HCT116 (cell line): ENCODE data around the gene TMPRSS9. TPM values are rescaled to one million over a fixed set of nuclear protein-coding genes. Genes with fewer than 3 reads are reported as not detected.
A peak's percentile ranks its signal among the peaks of the same experiment; 100 is the strongest.

ENCODE experiments used
- ATAC-seq: fragments of 200-7000 bp; cut with Tn5 transposase; 2 replicates; pipeline ENCODE4 v1.9.1; 2020; ENCODE audit warnings: mild to moderate bottlenecking, moderate library complexity
- BruUV-seq: library from RNA; stranded (reverse); fragments of 400-500 nt; replicated peaks from 2 replicates; lab custom pipeline; 2021; lab: Mats Ljungman, UMichigan
- CTCF ChIA-PET: fragments of 300-600 bp; sonication (Branson Sonifier 250); formaldehyde crosslinking; loops from one replicate; lab custom pipeline; 2021; ENCODE audit warnings: antibody characterized with exemption; lab: Charles Lee
- POLR2A ChIA-PET: fragments of 300-600, 350-600 bp; sonication (Branson Sonifier 250); formaldehyde crosslinking; loops from one replicate; lab custom pipeline; 2021; ENCODE audit warnings: antibody characterized with exemption; lab: Charles Lee
- RAD21 ChIA-PET, 2 experiments: fragments of 300-600 bp; sonication (Branson Sonifier 250); formaldehyde crosslinking; loops; one replicate each; lab custom pipeline; 2023; ENCODE audit warnings: low total read pairs in 2 of 2; ENCODE audit not compliant: uncharacterized antibody in 2 of 2, unreplicated experiment in 2 of 2, low non-redundant PET in 1 of 2; lab: Charles Lee
- DNase-seq: peaks from one replicate; pipeline ENCODE4 v3.0.0-alpha.2; 2010; ENCODE audit warnings: low read depth, low spot score
- H2AFZ ChIP-seq: fragments of 200-600 bp; shearing (Covaris generic), sonication (generic); 2 replicates; pipeline ENCODE4 v1.6.1; 2017; ENCODE audit warnings: low read depth, mixed run types, mixed read lengths, antibody characterized with exemption, low read length; ENCODE audit not compliant: poor library complexity, severe bottlenecking
- H3K27ac ChIP-seq: 2 replicates; pipeline ENCODE4 v1.5.1; 2012; ENCODE audit warnings: low read depth, low read length
- H3K27me3 ChIP-seq: fragments of 200-600 bp; sonication (generic); 2 replicates; pipeline ENCODE4 v1.6.1; 2016; ENCODE audit warnings: mixed run types, low read length, mixed read lengths; ENCODE audit not compliant: insufficient read depth
- H3K36me3 ChIP-seq, 2 experiments: fragments of 200-500 bp in 1 of 2; fragments of 200-600 bp in 1 of 2; sonication (Bioruptor generic) in 1 of 2; sonication (generic) in 1 of 2; 2 replicates each; pipeline versions ENCODE4 v1.5.1 to v1.6.1; 2014 to 2016; ENCODE audit warnings: low read length in 2 of 2, inconsistent platforms in 1 of 2, mixed read lengths in 1 of 2, mixed run types in 1 of 2; ENCODE audit not compliant: insufficient read depth in 2 of 2, control insufficient read depth in 1 of 2
- H3K4me1 ChIP-seq, 2 experiments: fragments of 200-600 bp in 1 of 2; sonication (generic) in 1 of 2; 2 replicates each; pipeline versions ENCODE4 v1.5.1 to v1.6.1; 2012 to 2017; ENCODE audit warnings: low read length in 2 of 2, inconsistent platforms in 1 of 2, mild to moderate bottlenecking in 1 of 2, mixed read lengths in 1 of 2, mixed run types in 1 of 2, moderate library complexity in 1 of 2; ENCODE audit not compliant: insufficient read depth in 2 of 2, control insufficient read depth in 1 of 2
- H3K4me2 ChIP-seq: fragments of 200-600 bp; sonication (generic); 2 replicates; pipeline ENCODE4 v1.6.1; 2017; ENCODE audit warnings: mixed run types, low read length, mixed read lengths
- H3K4me3 ChIP-seq, 2 experiments: fragments of 200-600 bp in 1 of 2; sonication (generic) in 1 of 2; replicated peaks in 1 of 2; 2 replicates each; pipeline ENCODE4 v1.5.1; 2011 to 2016; ENCODE audit warnings: low read length in 2 of 2, control low read depth in 1 of 2, low read depth in 1 of 2, mild to moderate bottlenecking in 1 of 2, mixed read lengths in 1 of 2, mixed run types in 1 of 2
- H3K79me2 ChIP-seq: fragments of 200-600 bp; sonication (generic); 2 replicates; pipeline ENCODE4 v1.6.1; 2017; ENCODE audit warnings: mild to moderate bottlenecking, mixed run types, low read length, moderate library complexity, mixed read lengths; ENCODE audit not compliant: insufficient read depth
- H3K9ac ChIP-seq: fragments of 200-600 bp; sonication (generic); 2 replicates; pipeline ENCODE4 v1.6.1; 2016; ENCODE audit warnings: low read length, mixed read lengths
- H3K9me2 ChIP-seq: fragments of 200-600 bp; sonication (generic), shearing (Covaris generic); 2 replicates; pipeline ENCODE4 v1.6.1; 2017; ENCODE audit warnings: mixed run types, mild to moderate bottlenecking, moderate library complexity; ENCODE audit not compliant: insufficient read depth
- H3K9me3 ChIP-seq, 2 experiments: fragments of 200-500 bp in 1 of 2; fragments of 200-600 bp in 1 of 2; sonication (Bioruptor generic) in 1 of 2; sonication (generic) in 1 of 2; 2 replicates each; pipeline ENCODE4 v1.6.1; 2014 to 2017; ENCODE audit warnings: low read length in 2 of 2, mixed read lengths in 2 of 2, inconsistent platforms in 1 of 2, low read depth in 1 of 2, mild to moderate bottlenecking in 1 of 2, mixed run types in 1 of 2, moderate library complexity in 1 of 2; ENCODE audit not compliant: control insufficient read depth in 1 of 2, insufficient read depth in 1 of 2
- H4K20me1 ChIP-seq: fragments of 200-600 bp; sonication (generic), shearing (Covaris generic); 2 replicates; pipeline ENCODE4 v1.6.1; 2017; ENCODE audit warnings: mixed run types, mild to moderate bottlenecking, moderate library complexity; ENCODE audit not compliant: insufficient read depth
- CBX3 ChIP-seq: IDR thresholded peaks from 2 replicates; pipeline ENCODE4 v1.6.1; 2012; ENCODE audit warnings: low read depth
- CEBPB ChIP-seq: IDR thresholded peaks from 2 replicates; pipeline ENCODE4 v1.6.1; 2012; ENCODE audit warnings: low read depth
- EGR1 ChIP-seq: IDR thresholded peaks from 2 replicates; pipeline ENCODE4 v1.6.1; 2012; ENCODE audit warnings: low read depth
- ELF1 ChIP-seq: IDR thresholded peaks from 2 replicates; pipeline ENCODE4 v1.6.1; 2012; ENCODE audit warnings: low read depth, borderline replicate concordance
- EZH2 ChIP-seq: fragments of 200-600 bp; sonication (generic); IDR thresholded peaks from 2 replicates; pipeline ENCODE4 v1.6.1; 2017; ENCODE audit warnings: antibody characterized with exemption, mixed run types
- EZH2phosphoT487 ChIP-seq: fragments of 200-600 bp; IDR thresholded peaks from 2 replicates; pipeline ENCODE4 v1.6.1; 2018; ENCODE audit warnings: antibody characterized with exemption, borderline replicate concordance
- FOSL1 ChIP-seq: IDR thresholded peaks from 2 replicates; pipeline ENCODE4 v1.6.1; 2012; ENCODE audit warnings: low read depth
- JUND ChIP-seq: IDR thresholded peaks from 2 replicates; pipeline ENCODE4 v1.6.1; 2012
- POLR2A ChIP-seq: IDR thresholded peaks from 2 replicates; pipeline ENCODE4 v1.7.0; 2011; ENCODE audit warnings: borderline replicate concordance; ENCODE audit not compliant: insufficient read depth, insufficient read length; ENCODE audit errors: extremely low read depth
- POLR2AphosphoS5 ChIP-seq: IDR thresholded peaks from 2 replicates; pipeline ENCODE4 v1.6.1; 2011; ENCODE audit warnings: mild to moderate bottlenecking, low read depth, low read length, moderate library complexity
- RAD21 ChIP-seq: IDR thresholded peaks from 2 replicates; pipeline ENCODE4 v1.6.1; 2012; ENCODE audit warnings: low read depth, mild to moderate bottlenecking
- SIN3A ChIP-seq: IDR thresholded peaks from 2 replicates; pipeline ENCODE4 v1.6.1; 2012; ENCODE audit warnings: low read depth
- SP1 ChIP-seq: IDR thresholded peaks from 2 replicates; pipeline ENCODE4 v1.6.1; 2012; ENCODE audit warnings: low read depth
- TCF7L2 ChIP-seq: IDR thresholded peaks from 2 replicates; pipeline ENCODE4 v1.7.0; 2011; ENCODE audit warnings: borderline replicate concordance, inconsistent platforms; ENCODE audit not compliant: insufficient read depth, insufficient read length; ENCODE audit errors: extremely low read depth
- YY1 ChIP-seq: IDR thresholded peaks from 2 replicates; pipeline ENCODE4 v1.6.1; 2011; ENCODE audit warnings: low read length, low read depth, moderate library complexity, mild to moderate bottlenecking; ENCODE audit not compliant: insufficient replicate concordance; ENCODE audit errors: extremely low read depth
- ZFX ChIP-seq: fragments of 450-650 bp; IDR thresholded peaks from 2 replicates; pipeline ENCODE4 v1.6.1; 2017
- ZNF274 ChIP-seq: fragments of 200-500 bp; sonication (Bioruptor generic); IDR thresholded peaks from 2 replicates; pipeline ENCODE4 v1.6.1; 2014; ENCODE audit warnings: mild to moderate bottlenecking, low read depth, low read length, inconsistent platforms
- intact Hi-C: fragments of 100-400 bp; cut with micrococcal nuclease; formaldehyde crosslinking; loops from 2 replicates; pipeline ENCODE4 v1.10.0; 2022
- total RNA-seq: library from RNA; stranded (reverse); gene quantifications from one replicate; pipeline ENCODE4 v1.2.1, GENCODE V29; 2021; ENCODE audit not compliant: unreplicated experiment
- TF ChIP-seq, protein P1 (sequence below): IDR thresholded peaks from 2 replicates; pipeline ENCODE4 v1.6.1; 2012
- TF ChIP-seq, protein P2 (sequence below): IDR thresholded peaks from 2 replicates; pipeline ENCODE4 v1.6.1; 2012; ENCODE audit warnings: low read depth
- TF ChIP-seq, protein P3 (sequence below): IDR thresholded peaks from 2 replicates; pipeline ENCODE4 v1.6.1; 2012

The TMPRSS9 gene
- total RNA-seq, 1 experiment from 2014 or later = not detected

DNA sequence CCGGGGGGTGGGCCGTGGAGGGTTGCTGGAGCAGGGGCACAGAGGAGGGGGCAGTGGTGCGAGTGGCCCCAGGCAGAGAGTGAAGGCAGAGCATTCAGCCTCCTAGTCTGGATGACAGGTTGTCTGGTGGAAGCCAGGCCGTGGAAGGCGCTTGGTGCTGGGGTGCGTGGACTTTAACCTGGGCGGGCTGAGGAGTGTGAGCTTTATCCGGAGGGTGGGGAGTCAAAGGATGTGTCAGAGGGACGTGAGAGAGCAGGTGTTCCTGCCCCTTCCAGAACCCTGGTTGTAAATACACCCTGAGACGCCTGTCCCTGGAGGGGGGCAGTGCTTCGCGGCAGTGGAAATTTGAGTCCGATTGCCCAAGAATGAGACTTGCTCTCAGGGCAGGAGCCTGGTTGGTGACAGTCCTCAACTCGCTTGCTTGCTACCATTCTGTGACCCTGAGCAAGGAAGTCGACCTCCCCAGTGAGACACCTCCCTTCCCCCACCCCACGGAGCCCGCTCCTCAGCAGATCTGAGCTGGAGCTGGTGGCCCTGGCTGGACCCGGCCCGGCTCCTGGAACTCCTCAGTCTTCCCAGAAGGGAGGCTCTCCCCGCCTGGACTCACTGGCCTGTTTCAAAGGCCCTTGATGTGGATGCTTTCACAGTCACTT lies 29.3 kb upstream of the TMPRSS9 start:
- intact Hi-C loops = no loop called here
- Histone ChIP-seq H3K4me1 (peaks cover 19 to 28% of the 10 kb centered on the region in 2 experiments), H3K9me2 (no peaks in the 10 kb centered on the region), H3K36me3 (peaks cover 3% of the 10 kb centered on the region in 2 experiments; a peak in 2 of 4 replicates), H3K27ac (no peak overlapping the region), H3K9me3 (peaks cover 0 to 4% of the 10 kb centered on the region in 2 experiments; a peak in 1 of 4 replicates), H4K20me1 (no peaks in the 10 kb centered on the region; the same call in 1 of the 2 replicates), H3K79me2 (peaks cover 86% of the 10 kb centered on the region), H3K4me2 (peak overlapping the region; percentile 87; the same call in 1 of the 2 replicates), H2AFZ (no peak overlapping the region), H3K27me3 (no peaks in the 10 kb centered on the region), H3K4me3 (no peak overlapping the region), H3K9ac (no peak overlapping the region)
- no TSS peak for BruUV-seq
- ChIA-PET CTCF (no interaction called here), RAD21 (no interaction called here), POLR2A (no interaction called here)
- TF ChIP-seq RAD21 (no peak), ZNF274 (no peak), EGR1 (no peak), CEBPB (no peak), FOSL1 (no peak), YY1 (no peak), ELF1 (no peak), EZH2phosphoT487 (no peak), SP1 (no peak), SIN3A (no peak), CBX3 (no peak), ZFX (no peak), POLR2AphosphoS5 (no peak), TCF7L2 (no peak), POLR2A (no peak), JUND (no peak), EZH2 (no peak)
- TF ChIP-seq, protein P1, sequence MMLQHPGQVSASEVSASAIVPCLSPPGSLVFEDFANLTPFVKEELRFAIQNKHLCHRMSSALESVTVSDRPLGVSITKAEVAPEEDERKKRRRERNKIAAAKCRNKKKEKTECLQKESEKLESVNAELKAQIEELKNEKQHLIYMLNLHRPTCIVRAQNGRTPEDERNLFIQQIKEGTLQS = no peak
- TF ChIP-seq, protein P2, sequence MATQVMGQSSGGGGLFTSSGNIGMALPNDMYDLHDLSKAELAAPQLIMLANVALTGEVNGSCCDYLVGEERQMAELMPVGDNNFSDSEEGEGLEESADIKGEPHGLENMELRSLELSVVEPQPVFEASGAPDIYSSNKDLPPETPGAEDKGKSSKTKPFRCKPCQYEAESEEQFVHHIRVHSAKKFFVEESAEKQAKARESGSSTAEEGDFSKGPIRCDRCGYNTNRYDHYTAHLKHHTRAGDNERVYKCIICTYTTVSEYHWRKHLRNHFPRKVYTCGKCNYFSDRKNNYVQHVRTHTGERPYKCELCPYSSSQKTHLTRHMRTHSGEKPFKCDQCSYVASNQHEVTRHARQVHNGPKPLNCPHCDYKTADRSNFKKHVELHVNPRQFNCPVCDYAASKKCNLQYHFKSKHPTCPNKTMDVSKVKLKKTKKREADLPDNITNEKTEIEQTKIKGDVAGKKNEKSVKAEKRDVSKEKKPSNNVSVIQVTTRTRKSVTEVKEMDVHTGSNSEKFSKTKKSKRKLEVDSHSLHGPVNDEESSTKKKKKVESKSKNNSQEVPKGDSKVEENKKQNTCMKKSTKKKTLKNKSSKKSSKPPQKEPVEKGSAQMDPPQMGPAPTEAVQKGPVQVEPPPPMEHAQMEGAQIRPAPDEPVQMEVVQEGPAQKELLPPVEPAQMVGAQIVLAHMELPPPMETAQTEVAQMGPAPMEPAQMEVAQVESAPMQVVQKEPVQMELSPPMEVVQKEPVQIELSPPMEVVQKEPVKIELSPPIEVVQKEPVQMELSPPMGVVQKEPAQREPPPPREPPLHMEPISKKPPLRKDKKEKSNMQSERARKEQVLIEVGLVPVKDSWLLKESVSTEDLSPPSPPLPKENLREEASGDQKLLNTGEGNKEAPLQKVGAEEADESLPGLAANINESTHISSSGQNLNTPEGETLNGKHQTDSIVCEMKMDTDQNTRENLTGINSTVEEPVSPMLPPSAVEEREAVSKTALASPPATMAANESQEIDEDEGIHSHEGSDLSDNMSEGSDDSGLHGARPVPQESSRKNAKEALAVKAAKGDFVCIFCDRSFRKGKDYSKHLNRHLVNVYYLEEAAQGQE = no peak
- TF ChIP-seq, protein P3, sequence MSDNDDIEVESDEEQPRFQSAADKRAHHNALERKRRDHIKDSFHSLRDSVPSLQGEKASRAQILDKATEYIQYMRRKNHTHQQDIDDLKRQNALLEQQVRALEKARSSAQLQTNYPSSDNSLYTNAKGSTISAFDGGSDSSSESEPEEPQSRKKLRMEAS = no peak
- ATAC-seq (no peak), DNase-seq (no peak)
